Activated CD4-positive, CD25-positive, alpha-beta regulatory T cell treated with anti-CD3 and anti-CD28 coated beads, Interleukin-2, amount 50 U/mL, for 72 hours (primary cell): ENCODE results near the gene SLC30A7.

Experiments used
- DNase-seq: peaks from one replicate; pipeline ENCODE4 v3.0.0; 2021

The SLC30A7 gene

GRCh38 chr1:101029184-101029583 lies 133.3 kb downstream of the SLC30A7 start:
- no peak for DNase-seq

DNA sequence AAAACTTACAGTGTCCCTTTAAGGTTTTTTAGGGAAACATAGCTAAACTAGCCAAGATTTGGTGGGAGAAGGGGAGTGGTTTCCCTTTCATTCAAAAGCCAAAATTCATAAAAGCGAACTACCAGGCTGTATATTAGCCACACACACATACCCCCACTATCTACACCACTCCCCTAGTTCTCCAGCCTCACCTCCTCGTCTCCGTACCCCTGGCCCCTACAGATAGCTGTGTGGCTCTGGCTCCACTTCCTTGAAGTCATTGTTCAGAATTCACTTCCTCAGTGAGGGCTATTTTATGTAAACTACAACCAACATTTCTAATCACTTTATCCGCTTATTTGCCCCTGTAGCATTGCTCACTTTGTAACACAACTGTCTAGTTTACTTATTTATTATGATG lies 135.0 kb downstream of the SLC30A7 start:
- DNase-seq, result no peak
